Mesenchymal stem cell (in vitro differentiated cells and primary cell): Measurements from ENCODE around the gene TOMM20.

Source experiments
- DNase-seq: peaks from one replicate; pipeline ENCODE4 v3.0.0-alpha.2; 2013
- H2AFZ ChIP-seq: one replicate; pipeline ENCODE4 v1.6.1; 2013; ENCODE audit warnings: low read depth, mild to moderate bottlenecking, control low read depth, inconsistent platforms, low read length, moderate library complexity
- H2AK5ac ChIP-seq: 2 replicates; pipeline ENCODE4 v1.6.1; 2013; ENCODE audit warnings: low read length, moderate library complexity, mild to moderate bottlenecking, inconsistent platforms; ENCODE audit not compliant: severe bottlenecking
- H2BK120ac ChIP-seq: one replicate; pipeline ENCODE4 v1.6.1; 2013; ENCODE audit warnings: low read depth, mild to moderate bottlenecking, inconsistent platforms, low read length, moderate library complexity
- H2BK12ac ChIP-seq, 2 experiments: one replicate each; pipeline ENCODE4 v1.6.1; 2013; ENCODE audit warnings: inconsistent platforms in 2 of 2, low read length in 2 of 2, mild to moderate bottlenecking in 2 of 2, moderate library complexity in 2 of 2, control low read depth in 1 of 2
- H2BK15ac ChIP-seq: one replicate; pipeline ENCODE4 v1.6.1; 2013; ENCODE audit warnings: mild to moderate bottlenecking, low read depth, inconsistent platforms; ENCODE audit not compliant: poor library complexity, severe bottlenecking
- H2BK5ac ChIP-seq: 2 replicates; pipeline ENCODE4 v1.6.1; 2013; ENCODE audit warnings: low read depth, mild to moderate bottlenecking, low read length, control low read depth, inconsistent platforms; ENCODE audit not compliant: poor library complexity, severe bottlenecking
- H3K14ac ChIP-seq, 2 experiments: one replicate each; pipeline ENCODE4 v1.6.1; 2013; ENCODE audit warnings: inconsistent platforms in 2 of 2, low read length in 2 of 2, control low read depth in 1 of 2, mild to moderate bottlenecking in 1 of 2, moderate library complexity in 1 of 2
- H3K18ac ChIP-seq, 2 experiments: one replicate each; pipeline ENCODE4 v1.6.1; 2013; ENCODE audit warnings: inconsistent platforms in 2 of 2, low read length in 2 of 2, control low read depth in 1 of 2, low read depth in 1 of 2, mild to moderate bottlenecking in 1 of 2
- H3K23ac ChIP-seq, 2 experiments: one replicate each; pipeline ENCODE4 v1.6.1; 2013; ENCODE audit warnings: inconsistent platforms in 2 of 2, low read length in 2 of 2, mild to moderate bottlenecking in 2 of 2, moderate library complexity in 2 of 2, control low read depth in 1 of 2
- H3K27ac ChIP-seq: 2 replicates; pipeline ENCODE4 v1.5.1; 2013; ENCODE audit warnings: mild to moderate bottlenecking, moderate library complexity, low read length, control low read depth, inconsistent platforms; ENCODE audit not compliant: poor library complexity, severe bottlenecking
- H3K27me3 ChIP-seq, 2 experiments: 2 replicates each; pipeline versions ENCODE4 v1.6.1 to v1.7.0; 2013; ENCODE audit warnings: low read length in 2 of 2, mild to moderate bottlenecking in 2 of 2, moderate library complexity in 2 of 2, control low read depth in 1 of 2, inconsistent platforms in 1 of 2; ENCODE audit not compliant: control insufficient read depth in 1 of 2, insufficient read depth in 1 of 2
- H3K36me3 ChIP-seq, 2 experiments: 2 replicates each; pipeline versions ENCODE4 v1.6.1 to v1.7.0; 2013; ENCODE audit warnings: low read length in 2 of 2, control low read depth in 1 of 2, inconsistent platforms in 1 of 2, low read depth in 1 of 2, mild to moderate bottlenecking in 1 of 2; ENCODE audit not compliant: insufficient read depth in 2 of 2, control insufficient read depth in 1 of 2
- H3K4ac ChIP-seq, 2 experiments: one replicate each; pipeline ENCODE4 v1.6.1; 2013; ENCODE audit warnings: inconsistent platforms in 2 of 2, low read length in 2 of 2, mild to moderate bottlenecking in 2 of 2, moderate library complexity in 2 of 2, control low read depth in 1 of 2, low read depth in 1 of 2
- H3K4me1 ChIP-seq: 2 replicates; pipeline ENCODE4 v1.6.1; 2013; ENCODE audit warnings: low read depth, low read length, control low read depth; ENCODE audit not compliant: control insufficient read depth, insufficient read depth
- H3K4me2 ChIP-seq: 2 replicates; pipeline ENCODE4 v1.6.1; 2013; ENCODE audit warnings: low read length, mild to moderate bottlenecking, inconsistent platforms; ENCODE audit not compliant: poor library complexity, severe bottlenecking
- H3K4me3 ChIP-seq, 2 experiments: 2 replicates each; pipeline versions ENCODE4 v1.5.1 to v1.7.0; 2013; ENCODE audit warnings: low read length in 2 of 2, mild to moderate bottlenecking in 2 of 2, control low read depth in 1 of 2, low read depth in 1 of 2; ENCODE audit not compliant: insufficient read depth in 1 of 2
- H3K79me1 ChIP-seq: replicated peaks from 2 replicates; pipeline ENCODE4 v1.6.1; 2013; ENCODE audit warnings: mild to moderate bottlenecking, control low read depth, low read length, inconsistent platforms; ENCODE audit not compliant: poor library complexity, severe bottlenecking
- H3K9ac ChIP-seq: 2 replicates; pipeline ENCODE4 v1.7.0; 2013; ENCODE audit warnings: mild to moderate bottlenecking, low read length, moderate library complexity
- H3K9me3 ChIP-seq: 2 replicates; pipeline ENCODE4 v1.7.0; 2013; ENCODE audit warnings: mild to moderate bottlenecking, low read length; ENCODE audit not compliant: control insufficient read depth
- H4K8ac ChIP-seq: one replicate; pipeline ENCODE4 v1.6.1; 2013; ENCODE audit warnings: inconsistent platforms, mild to moderate bottlenecking, low read length, moderate library complexity
- H4K91ac ChIP-seq: one replicate; pipeline ENCODE4 v1.6.1; 2013; ENCODE audit warnings: mild to moderate bottlenecking, low read length, inconsistent platforms
- WGBS: methylation state at CpG from one replicate; pipeline ENCODE4 v1.1.7; 2013; ENCODE audit warnings: mixed read lengths; 5-methylcytosine and 5-hydroxymethylcytosine counted together

The TOMM20 gene

DNA sequence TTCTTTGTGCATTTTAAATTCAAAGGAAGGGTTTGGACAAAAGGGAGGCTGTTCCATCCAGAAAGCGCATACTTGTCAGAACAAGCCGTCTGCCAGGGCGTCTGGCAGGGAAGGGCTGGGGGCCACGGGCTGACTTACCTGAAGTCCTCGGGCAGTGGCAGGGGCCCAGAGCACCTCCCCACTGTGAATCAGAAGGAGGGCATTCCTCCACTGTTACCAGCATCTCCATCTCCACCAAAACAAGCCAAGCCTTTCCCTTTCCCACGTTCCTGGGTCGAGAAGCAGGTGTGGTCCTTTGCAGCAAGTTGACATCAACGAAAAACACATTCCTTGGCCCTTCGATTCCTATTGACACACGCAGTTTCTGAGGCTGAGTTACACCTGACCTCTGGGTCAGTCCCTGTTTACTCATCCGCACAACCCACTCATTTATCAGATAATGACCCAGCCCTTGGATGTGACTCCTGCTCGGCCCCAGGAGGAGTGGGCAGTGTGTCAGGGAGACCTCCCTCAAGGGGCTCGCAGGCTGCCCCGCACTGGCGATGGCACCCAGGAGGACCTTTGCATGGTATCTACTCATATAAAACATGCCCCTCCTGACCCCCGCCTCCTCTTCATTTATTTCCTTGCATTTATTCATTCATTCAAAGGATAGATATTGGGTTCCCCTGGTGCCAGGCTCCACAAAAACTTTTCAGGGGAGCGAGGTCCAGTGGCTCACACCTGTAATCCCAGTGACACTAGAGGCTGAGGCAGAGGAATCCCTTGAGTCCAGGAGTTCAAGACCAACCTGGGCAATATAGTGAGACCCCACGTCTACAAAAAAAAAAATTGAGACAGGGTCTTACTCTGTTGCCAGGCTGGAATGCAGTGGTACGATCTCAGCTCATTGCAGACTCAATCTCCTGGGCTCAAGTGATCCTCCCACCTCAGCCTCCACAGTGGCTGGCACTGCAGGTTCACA, 60.2 kb downstream of the TOMM20 start:
- Histone ChIP-seq H3K36me3 (no peaks in the 10 kb centered on the region), H3K79me1 (no peaks in the 10 kb centered on the region), H3K14ac (peak overlapping the region in 1 of 2 experiments; percentile 66), H3K27ac (no peak overlapping the region), H3K18ac (peak overlapping the region; percentile 6 to 92), H2BK12ac (peak overlapping the region; percentile 65 to 96), H3K9ac (peak overlapping the region; percentile 66), H3K23ac (no peak overlapping the region), H3K27me3 (no peaks in the 10 kb centered on the region), H3K4me2 (no peak overlapping the region), H3K4me1 (peaks cover 21% of the 10 kb centered on the region), H2AFZ (no peak overlapping the region), H2BK15ac (peak overlapping the region; percentile 66), H2AK5ac (no peak overlapping the region), H3K9me3 (no peaks in the 10 kb centered on the region), H2BK120ac (no peak overlapping the region), H3K4ac (peak overlapping the region; percentile 2 to 62), H4K91ac (peak overlapping the region; percentile 36), H3K4me3 (peak overlapping the region in 1 of 2 experiments; percentile 21), H2BK5ac (no peak overlapping the region), H4K8ac (peak overlapping the region; percentile 16)
- peak; percentile 65 for DNase-seq
- WGBS = 56% methylated on average over 19 of the region's 19 CpGs

DNA sequence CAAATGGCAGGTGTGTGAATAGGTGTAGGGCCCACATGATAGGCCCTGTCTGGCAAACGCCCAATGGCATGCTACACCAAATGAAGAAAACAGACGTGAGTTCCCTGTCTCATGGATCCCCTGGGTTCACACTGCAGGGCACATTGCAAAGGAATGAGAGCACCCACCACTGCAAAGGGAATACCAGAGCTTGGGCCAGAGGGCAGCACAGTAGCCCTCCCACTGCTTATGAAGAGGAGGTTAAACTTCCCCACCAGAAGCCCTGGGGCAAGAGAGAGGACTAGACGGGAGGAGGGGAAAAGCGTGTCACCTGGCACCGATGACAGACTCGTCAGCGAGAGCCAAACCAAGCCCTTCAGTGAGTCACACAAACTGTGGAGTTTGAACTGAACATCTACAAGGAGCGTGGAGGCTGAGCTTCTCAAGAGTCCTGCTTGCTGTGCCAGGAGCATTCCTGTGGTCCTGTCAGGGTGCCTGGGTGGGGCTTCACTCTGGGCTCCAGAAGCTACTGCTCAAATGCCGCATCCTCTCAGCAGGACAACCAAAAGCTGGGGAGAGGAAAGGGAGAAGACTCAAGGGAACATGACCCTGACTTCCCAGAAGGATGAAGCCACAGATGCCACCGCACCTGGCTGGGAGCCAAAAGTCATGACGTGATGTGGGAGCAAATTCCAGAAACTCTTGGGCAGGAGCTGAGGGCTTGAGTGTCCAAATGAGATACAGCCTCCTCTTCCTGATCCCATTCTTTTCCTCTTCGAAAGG, 61.1 kb downstream of the TOMM20 start:
- Histone ChIP-seq H3K23ac (peak overlapping the region in 1 of 2 experiments; percentile 70), H3K18ac (peak overlapping the region; percentile 18 to 45), H3K9ac (peak overlapping the region; percentile 66), H3K4ac (peak overlapping the region in 1 of 2 experiments; percentile 49), H3K36me3 (no peaks in the 10 kb centered on the region), H4K8ac (peak overlapping the region; percentile 27), H3K4me2 (no peak overlapping the region), H2AFZ (peak overlapping the region; percentile 32), H3K27me3 (no peaks in the 10 kb centered on the region), H3K27ac (no peak overlapping the region), H3K79me1 (no peaks in the 10 kb centered on the region), H4K91ac (peak overlapping the region; percentile 79), H2AK5ac (no peak overlapping the region), H2BK12ac (peak overlapping the region; percentile 44 to 66), H3K4me3 (peak overlapping the region in 1 of 2 experiments; percentile 21), H3K4me1 (peaks cover 21% of the 10 kb centered on the region), H2BK5ac (no peak overlapping the region), H2BK120ac (no peak overlapping the region), H3K9me3 (no peaks in the 10 kb centered on the region), H3K14ac (no peak overlapping the region), H2BK15ac (peak overlapping the region; percentile 66)
- whole genome bisulfite sequencing = 41% methylated on average over 12 of the region's 12 CpGs
- DNase-seq = peak; percentile 96

DNA sequence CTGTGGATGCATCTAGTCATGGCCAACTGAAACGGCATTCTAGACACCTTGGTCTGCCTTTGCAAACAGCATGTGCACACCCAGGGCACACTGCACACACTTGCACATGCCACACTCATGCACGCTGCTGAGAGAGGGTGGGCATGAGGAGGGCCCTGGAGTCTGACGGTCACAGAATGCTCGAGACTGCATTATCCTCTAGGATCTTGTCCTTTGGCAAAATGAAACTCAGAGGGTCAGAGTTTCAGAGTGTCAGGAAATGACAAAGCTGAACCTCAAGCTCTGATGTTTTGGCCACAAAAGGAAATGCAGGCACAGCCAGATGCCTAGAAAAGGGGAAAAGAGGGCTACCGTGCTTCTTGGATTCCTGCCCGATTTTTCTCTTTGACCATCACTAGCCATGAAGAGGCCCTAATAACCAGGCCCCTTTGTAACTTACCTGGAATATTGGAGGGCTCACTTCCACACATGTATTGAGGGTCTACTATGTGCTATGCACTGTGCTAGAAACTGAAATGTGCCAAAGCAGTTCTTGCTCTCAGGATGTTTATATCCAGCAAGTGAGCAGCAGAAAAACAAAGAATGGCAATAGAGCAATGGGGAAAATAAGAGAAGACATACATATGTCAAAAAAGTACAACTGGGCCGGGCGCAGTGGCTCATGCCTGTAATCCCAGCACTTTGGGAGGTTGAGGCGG, 65.4 kb downstream of the TOMM20 start:
- Histone ChIP-seq H3K9ac (no peak overlapping the region), H3K27ac (no peak overlapping the region), H2BK12ac (peak overlapping the region in 1 of 2 experiments; percentile 11), H2BK15ac (no peak overlapping the region), H3K79me1 (no peaks in the 10 kb centered on the region), H2AFZ (no peak overlapping the region), H4K91ac (peak overlapping the region; percentile 48), H2AK5ac (no peak overlapping the region), H3K4me3 (no peak overlapping the region), H2BK120ac (no peak overlapping the region), H3K14ac (peak overlapping the region in 1 of 2 experiments; percentile 12), H3K4ac (peak overlapping the region in 1 of 2 experiments; percentile 15), H3K4me2 (no peak overlapping the region), H4K8ac (peak overlapping the region; percentile 8), H3K36me3 (no peaks in the 10 kb centered on the region), H3K9me3 (no peaks in the 10 kb centered on the region), H3K27me3 (no peaks in the 10 kb centered on the region), H3K23ac (no peak overlapping the region), H3K18ac (peak overlapping the region in 1 of 2 experiments; percentile 29), H2BK5ac (no peak overlapping the region), H3K4me1 (peaks cover 13% of the 10 kb centered on the region)
- DNase-seq = no peak
- WGBS = 92% methylated on average over 7 of the region's 9 CpGs
